Transverse colon (tissue), 4 donors: ENCODE results near the gene LY86.

Experiments used
- CTCF ChIP-seq, 5 experiments: fragments of 200-600 bp in 3 of 5; fragments of 450-650 bp in 2 of 5; sonication (generic) in 3 of 5; IDR thresholded peaks; 1 replicate in 2 of 5; 2 replicates in 3 of 5; pipeline ENCODE4 v1.5.1; 2016 to 2017; ENCODE audit warnings: antibody characterized with exemption in 5 of 5, inconsistent platforms in 3 of 5, mild to moderate bottlenecking in 2 of 5, moderate library complexity in 1 of 5
- POLR2A ChIP-seq: fragments of 450-650 bp; IDR thresholded peaks from one replicate; pipeline ENCODE4 v1.6.1; 2016; ENCODE audit warnings: antibody characterized with exemption, mild to moderate bottlenecking, moderate library complexity
- POLR2AphosphoS5 ChIP-seq, 3 donors: sonication (generic); formaldehyde crosslinking; IDR thresholded peaks; one replicate each; pipeline ENCODE4 v1.6.1; 2016; ENCODE audit warnings: antibody characterized with exemption in 3 of 3

- TF ChIP-seq POLR2AphosphoS5 (IDR thresholded peaks at IDR 0.05) (no peak), CTCF (IDR thresholded peaks at IDR 0.05) (no peak), POLR2A (no peak)
These were observed 28.4 kb upstream of the LY86 start for GRCh38 chr6:6559994-6560570.
